H1 (cell line): ENCODE data around the gene MBTPS2. TPM values are rescaled to one million over a fixed set of nuclear protein-coding genes. Genes with fewer than 3 reads are reported as not detected.

Experiments
- CTCF ChIA-PET: fragments of 300-600 bp; sonication (Branson Sonifier 250); formaldehyde crosslinking; loops from one replicate; lab custom pipeline; 2021; ENCODE audit not compliant: partially characterized antibody; lab: Charles Lee
- POLR2A ChIA-PET: fragments of 300-600 bp; sonication (Branson Sonifier 250); formaldehyde crosslinking; loops from one replicate; lab custom pipeline; 2021; ENCODE audit warnings: inconsistent platforms; ENCODE audit not compliant: partially characterized antibody; lab: Charles Lee
- DNase-seq, 2 experiments: peaks; one replicate each; pipeline versions ENCODE4 v3.0.0 to v3.0.0-alpha.2; 2010 to 2022; ENCODE audit warnings: low spot score in 2 of 2, low read depth in 1 of 2, mixed read lengths in 1 of 2
- FAIRE-seq: peaks from 2 replicates; lab custom pipeline; 2011; peaks lifted over from hg19 to GRCh38; lab: Jason Lieb, UNC
- H2AFZ ChIP-seq: 2 replicates; pipeline ENCODE4 v1.8.1; 2012; ENCODE audit warnings: low read length, inconsistent platforms
- H2AK5ac ChIP-seq: 2 replicates; pipeline ENCODE4 v1.6.1; 2013; ENCODE audit warnings: low read depth, low read length
- H2BK120ac ChIP-seq: replicated peaks from 2 replicates; pipeline ENCODE3; 2013; ENCODE audit warnings: low read depth, low read length, inconsistent platforms
- H2BK12ac ChIP-seq: 2 replicates; pipeline ENCODE4 v1.6.1; 2013; ENCODE audit warnings: low read depth, low read length
- H2BK15ac ChIP-seq: 2 replicates; pipeline ENCODE4 v1.6.1; 2013; ENCODE audit warnings: low read length
- H2BK20ac ChIP-seq: 2 replicates; pipeline ENCODE4 v1.6.1; 2013; ENCODE audit warnings: low read length
- H2BK5ac ChIP-seq: 2 replicates; pipeline ENCODE4 v1.6.1; 2013; ENCODE audit warnings: low read depth, low read length
- H3K14ac ChIP-seq: 2 replicates; pipeline ENCODE4 v1.6.1; 2013; ENCODE audit warnings: inconsistent platforms; ENCODE audit not compliant: insufficient read length
- H3K18ac ChIP-seq: 2 replicates; pipeline ENCODE4 v1.6.1; 2013; ENCODE audit warnings: low read length; ENCODE audit errors: extremely low read depth
- H3K23ac ChIP-seq: 2 replicates; pipeline ENCODE4 v1.6.1; 2013; ENCODE audit warnings: inconsistent platforms; ENCODE audit not compliant: insufficient read length
- H3K23me2 ChIP-seq: 2 replicates; pipeline ENCODE4 v1.6.1; 2013; ENCODE audit warnings: low read depth, low read length
- H3K27ac ChIP-seq: 2 replicates; pipeline ENCODE4 v1.6.1; 2011; ENCODE audit warnings: low read depth, low read length, inconsistent platforms
- H3K27me3 ChIP-seq, 4 experiments: replicated peaks in 1 of 4; 1 replicate in 1 of 4; 2 replicates in 3 of 4; pipeline versions ENCODE4 v1.6.1 to v1.8.1; 2011 to 2013; ENCODE audit warnings: low read length in 3 of 4, mild to moderate bottlenecking in 3 of 4, inconsistent platforms in 2 of 4, mixed read lengths in 2 of 4, moderate library complexity in 1 of 4; ENCODE audit not compliant: control insufficient read depth in 3 of 4, insufficient read depth in 3 of 4; ENCODE audit errors: extremely low read depth in 1 of 4
- H3K36me3 ChIP-seq, 4 experiments: 2 replicates each; pipeline versions ENCODE4 v1.6.1 to v1.8.1; 2011 to 2013; ENCODE audit warnings: mild to moderate bottlenecking in 4 of 4, low read length in 3 of 4, moderate library complexity in 2 of 4, control low read depth in 1 of 4, inconsistent platforms in 1 of 4; ENCODE audit not compliant: insufficient read depth in 4 of 4, control insufficient read depth in 2 of 4
- H3K4ac ChIP-seq: replicated peaks from 2 replicates; pipeline ENCODE3; 2013; ENCODE audit warnings: low read length, low read depth, mixed read lengths, inconsistent platforms; ENCODE audit not compliant: insufficient read length
- H3K4me1 ChIP-seq, 4 experiments: replicated peaks in 1 of 4; 1 replicate in 1 of 4; 2 replicates in 3 of 4; pipeline versions ENCODE4 v1.6.1 to v1.8.1; 2011 to 2013; ENCODE audit warnings: low read length in 3 of 4, inconsistent platforms in 2 of 4, mixed read lengths in 1 of 4; ENCODE audit not compliant: insufficient read depth in 4 of 4, control insufficient read depth in 3 of 4
- H3K4me2 ChIP-seq, 2 experiments: 2 replicates each; pipeline versions ENCODE4 v1.6.1 to v1.8.1; 2011 to 2013; ENCODE audit warnings: low read depth in 2 of 2, low read length in 2 of 2, control low read depth in 1 of 2, inconsistent platforms in 1 of 2, mild to moderate bottlenecking in 1 of 2; ENCODE audit not compliant: insufficient read depth in 1 of 2
- H3K4me3 ChIP-seq, 4 experiments: fragments of 200-600, 300-600 bp in 1 of 4; sonication (generic), shearing (Covaris generic), sonication (Bioruptor Twin) in 1 of 4; 2 replicates each; pipeline versions ENCODE4 v1.5.1 to v1.8.1; 2011 to 2016; ENCODE audit warnings: low read length in 4 of 4, low read depth in 3 of 4, control low read depth in 2 of 4, inconsistent platforms in 2 of 4, mild to moderate bottlenecking in 2 of 4, mixed read lengths in 1 of 4, moderate library complexity in 1 of 4; ENCODE audit not compliant: insufficient read depth in 2 of 4; ENCODE audit errors: extremely low read depth in 1 of 4
- H3K56ac ChIP-seq: replicated peaks from 2 replicates; pipeline ENCODE3; 2013; ENCODE audit warnings: low read depth, mild to moderate bottlenecking, mixed read lengths, low read length, inconsistent platforms; ENCODE audit not compliant: insufficient read length
- H3K79me1 ChIP-seq: 2 replicates; pipeline ENCODE4 v1.6.1; 2013; ENCODE audit warnings: low read depth, low read length, control low read depth
- H3K79me2 ChIP-seq, 2 experiments: 2 replicates each; pipeline versions ENCODE4 v1.6.1 to v1.8.1; 2012 to 2013; ENCODE audit warnings: low read length in 2 of 2, mild to moderate bottlenecking in 2 of 2, inconsistent platforms in 1 of 2; ENCODE audit not compliant: insufficient read depth in 2 of 2, control insufficient read depth in 1 of 2
- H3K9ac ChIP-seq, 4 experiments: replicated peaks in 1 of 4; 1 replicate in 1 of 4; 2 replicates in 3 of 4; pipeline versions ENCODE4 v1.6.1 to v1.8.1; 2011 to 2013; ENCODE audit warnings: low read depth in 3 of 4, low read length in 3 of 4, control low read depth in 2 of 4, mild to moderate bottlenecking in 2 of 4, moderate library complexity in 2 of 4, inconsistent platforms in 1 of 4; ENCODE audit errors: extremely low read depth in 1 of 4
- H3K9me3 ChIP-seq, 2 experiments: 2 replicates each; pipeline versions ENCODE4 v1.6.1 to v1.8.1; 2012 to 2013; ENCODE audit warnings: mild to moderate bottlenecking in 2 of 2, moderate library complexity in 2 of 2, control low read depth in 1 of 2, inconsistent platforms in 1 of 2, low read depth in 1 of 2, low read length in 1 of 2, mixed read lengths in 1 of 2; ENCODE audit not compliant: insufficient read depth in 2 of 2
- H4K20me1 ChIP-seq, 2 experiments: replicated peaks in 1 of 2; 2 replicates each; pipeline versions ENCODE3 to v1.8.1; 2011 to 2013; ENCODE audit warnings: inconsistent platforms in 2 of 2, low read length in 2 of 2, mild to moderate bottlenecking in 1 of 2; ENCODE audit not compliant: insufficient read depth in 2 of 2, control insufficient read depth in 1 of 2
- H4K5ac ChIP-seq: 2 replicates; pipeline ENCODE4 v1.6.1; 2013; ENCODE audit warnings: low read length, low read depth, mixed read lengths, inconsistent platforms; ENCODE audit not compliant: insufficient read length
- H4K8ac ChIP-seq: 2 replicates; pipeline ENCODE4 v1.8.0; 2013; ENCODE audit warnings: mild to moderate bottlenecking, moderate library complexity, low read length, inconsistent platforms; ENCODE audit not compliant: insufficient read depth; ENCODE audit errors: extremely low read depth
- H4K91ac ChIP-seq: replicated peaks from 2 replicates; pipeline ENCODE3; 2013; ENCODE audit warnings: low read length, mixed read lengths, inconsistent platforms; ENCODE audit not compliant: insufficient read length
- ASH2L ChIP-seq: fragments of 200-600, 300-600 bp; sonication (generic); IDR thresholded peaks from one replicate; pipeline ENCODE4 v1.7.1; 2017; ENCODE audit warnings: low read length
- BACH1 ChIP-seq: IDR thresholded peaks from 2 replicates; pipeline ENCODE4 v1.6.1; 2012; ENCODE audit warnings: low read length, improper control_type of control experiment
- BRCA1 ChIP-seq: IDR thresholded peaks from 2 replicates; pipeline ENCODE4 v1.6.1; 2012; ENCODE audit warnings: low read depth, low read length, improper control_type of control experiment
- E2F6 ChIP-seq: IDR thresholded peaks from 2 replicates; pipeline ENCODE4 v1.6.1; 2012; ENCODE audit warnings: inconsistent platforms
- FOSL1 ChIP-seq: IDR thresholded peaks from 2 replicates; pipeline ENCODE4 v1.6.1; 2011; ENCODE audit warnings: mild to moderate bottlenecking, low read depth, low read length, moderate library complexity; ENCODE audit not compliant: insufficient read depth
- GTF2F1 ChIP-seq: IDR thresholded peaks from 2 replicates; pipeline ENCODE4 v1.6.1; 2012; ENCODE audit warnings: low read depth, low read length, improper control_type of control experiment, borderline replicate concordance
- KDM5A ChIP-seq: fragments of 200-600 bp; IDR thresholded peaks from 2 replicates; pipeline ENCODE4 v1.7.1; 2012; ENCODE audit warnings: mild to moderate bottlenecking, low read length, inconsistent platforms, mixed read lengths
- PHF8 ChIP-seq: fragments of 200-600 bp; sonication (generic); conservative IDR thresholded peaks from 2 replicates; pipeline ENCODE4 v1.7.1; 2012; ENCODE audit warnings: low read depth, mild to moderate bottlenecking, inconsistent platforms, low read length, moderate library complexity
- SP4 ChIP-seq: IDR thresholded peaks from 2 replicates; pipeline ENCODE4 v1.6.1; 2012; ENCODE audit warnings: low read length, inconsistent platforms
- WGBS, 2 experiments: shearing (Covaris generic) in 1 of 2; methylation state at CpG; one replicate each; pipeline versions ENCODE4 v1.1.6 to v1.1.7; 2013 to 2015; ENCODE audit warnings: low lambda C conversion rate in 2 of 2, mixed read lengths in 2 of 2, inconsistent platforms in 1 of 2, low coverage in 1 of 2, missing lambda C conversion rate in 1 of 2; ENCODE audit not compliant: insufficient replicate concordance in 2 of 2, insufficient coverage in 1 of 2, insufficient read length in 1 of 2; ENCODE audit errors: extremely low coverage in 1 of 2, missing lambda C conversion rate in 1 of 2; 5-methylcytosine and 5-hydroxymethylcytosine counted together
- polyA plus RNA-seq, 7 experiments: library from polyadenylated mRNA; depleted of rRNA in 3 of 7; stranded (reverse) in 5 of 7; unstranded in 2 of 7; fragments of >200 nt in 5 of 7; fragments of 200-250 nt in 2 of 7; gene quantifications; 1 replicate in 5 of 7; 2 replicates in 1 of 7; 4 replicates in 1 of 7; pipeline versions ENCODE4 v1.2.1 to v1.2.3, GENCODE V29; 2011 to 2013; ENCODE audit warnings: missing spikeins in 2 of 7, mixed read lengths in 2 of 7
- total RNA-seq: library from RNA; stranded (reverse); fragmentation: NEBNext Ultra II Directional; extraction: Animal tissue kit (Norgen Biotek cat#: 25700); gene quantifications from 2 replicates; pipeline ENCODE4 v1.2.1, GENCODE V29; 2021

Gene MBTPS2
- total and polyA plus RNA-seq, 2 of the 8 experiments (the other 6 are each of a cell fraction or from before 2014, with no cell fraction given) = 4.3 to 7.4 TPM

- H3K18ac ChIP-seq = no peak overlapping the region
- ChIA-PET POLR2A (no interaction called here), CTCF (no interaction called here)
- H3K36me3 ChIP-seq = 0 out of 8 replicates have a peak, but pooled peaks cover 0 to 5% (median 0%) of the 10 kb centered on the region in 4 experiments
- no peak for DNase-seq
- H3K9me3 ChIP-seq = peaks cover 7 to 11% of the 10 kb centered on the region in 2 experiments; a peak in 2 of 4 replicates
- H3K56ac ChIP-seq = no peak overlapping the region
- WGBS, 2 experiments = 96% methylated on average over 3 of the region's 5 CpGs; no CpG with 5 or more reads in 1 of the 2 experiments
- no peak overlapping the region for H4K8ac ChIP-seq
- H2AK5ac ChIP-seq = no peak overlapping the region
- H4K5ac ChIP-seq = no peak overlapping the region
- no peaks in the 10 kb centered on the region for H3K23me2 ChIP-seq
- H4K20me1 ChIP-seq = no peaks in the 10 kb centered on the region
- no peak for FAIRE-seq
- no peak overlapping the region for H2BK20ac ChIP-seq
- H3K14ac ChIP-seq = no peak overlapping the region
- no peak overlapping the region for H3K4me2 ChIP-seq
- TF ChIP-seq FOSL1 (no peak), E2F6 (no peak), BACH1 (no peak), GTF2F1 (no peak), SP4 (no peak), ASH2L (no peak), KDM5A (no peak), PHF8 (no peak), BRCA1 (no peak)
- H3K27ac ChIP-seq = no peak overlapping the region
- H3K79me1 ChIP-seq = no peaks in the 10 kb centered on the region
- H3K9ac ChIP-seq = no peak overlapping the region
- H3K27me3 ChIP-seq = no peaks in the 10 kb centered on the region
- H4K91ac ChIP-seq = no peak overlapping the region
- H2BK120ac ChIP-seq = no peak overlapping the region
- no peak overlapping the region for H2BK5ac ChIP-seq
- H3K4me1 ChIP-seq = peaks cover 0 to 7% (median 4%) of the 10 kb centered on the region in 4 experiments; a peak in 3 of 7 replicates
- no peak overlapping the region for H2BK15ac ChIP-seq
- H3K79me2 ChIP-seq = no peaks in the 10 kb centered on the region
- H3K4ac ChIP-seq = no peak overlapping the region
- no peak overlapping the region for H2AFZ ChIP-seq
- no peak overlapping the region for H3K4me3 ChIP-seq
- H3K23ac ChIP-seq = no peak overlapping the region
- H2BK12ac ChIP-seq = no peak overlapping the region
These were observed 23.3 kb upstream of the MBTPS2 start for GRCh38 chrX:21816136-21816535.
